Dendritic cell treated with granulocyte-macrophage colony-stimulating factor and Interleukin-4, amounts not matched to agents 40 ng/mL and 50 ng/mL, for 4 days (primary cell): ENCODE results near the gene NSF.
"Not testable (repeated sequence)": the region's sequence is repeated elsewhere in the genome, so short reads cannot be mapped to it uniquely, and the experiment has no call there.

Experiments used
- H3K27ac Mint-ChIP-seq: one replicate; pipeline ENCODE4 v1.8.0; 2022; ENCODE audit warnings: mild to moderate bottlenecking, mixed read lengths
- H3K27me3 Mint-ChIP-seq: one replicate; pipeline ENCODE4 v1.8.0; 2022; ENCODE audit warnings: mild to moderate bottlenecking, mixed read lengths
- H3K36me3 Mint-ChIP-seq: one replicate; pipeline ENCODE4 v1.8.0; 2022; ENCODE audit warnings: low read depth, mixed read lengths
- H3K4me1 Mint-ChIP-seq: one replicate; pipeline ENCODE4 v1.8.0; 2022; ENCODE audit warnings: low read depth, mixed read lengths
- H3K4me3 Mint-ChIP-seq: one replicate; pipeline ENCODE4 v1.8.0; 2022; ENCODE audit warnings: mild to moderate bottlenecking, moderate library complexity, mixed read lengths
- H3K9me3 Mint-ChIP-seq: one replicate; pipeline ENCODE4 v1.8.0; 2022; ENCODE audit warnings: mixed read lengths
- intact Hi-C: fragments of 100-400 bp; cut with micrococcal nuclease; formaldehyde crosslinking; loops from one replicate; pipeline ENCODE4 v1.15.0; 2022

The NSF gene

DNA sequence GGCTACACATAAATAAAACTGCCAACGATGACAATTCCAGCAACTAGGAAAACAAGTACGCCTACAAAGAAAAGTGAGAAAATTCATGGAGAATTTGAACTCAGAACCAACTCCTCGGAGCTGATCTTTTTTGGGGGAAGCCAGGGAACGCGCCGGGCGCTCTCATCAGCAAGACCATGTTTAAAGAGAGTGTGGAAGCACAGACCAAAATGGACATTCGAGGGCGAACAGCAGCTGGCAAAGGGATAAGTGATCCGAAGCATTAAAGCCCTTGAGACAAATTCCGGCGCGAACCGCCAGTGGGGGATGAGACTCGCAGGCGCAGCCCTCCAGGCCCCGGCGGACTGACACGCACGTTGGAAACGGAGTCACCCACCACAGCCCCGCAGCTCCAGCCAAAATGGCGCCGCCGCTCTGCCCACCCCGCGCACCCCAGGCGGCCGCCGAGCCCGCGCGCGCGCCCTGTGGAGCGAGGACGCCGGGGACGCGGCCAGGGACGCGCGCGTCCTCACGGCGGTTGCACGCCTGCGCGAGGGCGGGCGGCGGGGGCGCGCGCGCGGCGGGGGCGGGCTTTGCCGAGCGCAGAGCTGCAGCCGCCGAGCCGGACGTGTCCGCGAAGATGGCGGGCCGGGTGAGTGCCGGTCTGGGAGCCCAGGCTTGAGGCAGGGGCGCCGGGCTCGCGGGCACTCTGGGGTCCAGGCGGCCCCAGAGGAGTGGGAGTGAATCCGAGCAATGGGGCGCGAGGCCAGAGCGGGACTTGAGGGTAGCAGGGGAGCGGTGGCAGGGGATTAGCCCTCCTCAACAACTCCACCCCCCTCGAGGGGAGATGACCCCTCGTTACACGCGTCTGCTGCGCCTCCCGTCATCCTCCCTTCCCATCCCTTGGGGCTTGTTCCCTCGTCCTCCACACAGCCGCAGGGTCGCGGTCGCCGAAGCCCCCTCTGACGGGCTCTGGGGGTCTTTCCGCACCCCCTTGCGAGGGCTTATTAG is at the start of gene NSF:
Gene NSF, plus strand, starts transcription at position 513 of the 990 bp plus-strand sequence. Its CDS starts 107 bp downstream, at position 620.
- H3K27me3 Mint-ChIP-seq, H3K36me3 Mint-ChIP-seq, intact Hi-C loops, H3K4me1 Mint-ChIP-seq, H3K9me3 Mint-ChIP-seq, H3K27ac Mint-ChIP-seq, H3K4me3 Mint-ChIP-seq: not testable (repeated sequence)

DNA sequence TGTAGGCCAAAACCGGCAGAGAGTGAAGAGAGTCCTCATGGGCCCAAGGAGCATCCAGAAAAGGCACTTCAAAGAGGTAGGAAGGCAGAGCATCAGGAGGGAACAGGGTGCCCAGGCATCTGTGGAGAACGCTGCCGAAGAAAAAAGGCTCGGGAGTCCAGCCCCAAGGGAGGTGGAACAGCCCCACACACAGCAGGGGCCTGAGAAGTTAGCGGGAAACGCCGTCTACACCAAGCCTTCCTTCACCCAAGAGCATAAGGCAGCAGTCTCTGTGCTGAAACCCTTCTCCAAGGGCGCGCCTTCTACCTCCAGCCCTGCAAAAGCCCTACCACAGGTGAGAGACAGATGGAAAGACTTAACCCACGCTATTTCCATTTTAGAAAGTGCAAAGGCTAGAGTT is 41.9 kb upstream of the NSF start:
- peaks cover 16% of the 10 kb centered on the region for H3K36me3 Mint-ChIP-seq
- intact Hi-C loops, H3K27me3 Mint-ChIP-seq, H3K9me3 Mint-ChIP-seq, H3K4me3 Mint-ChIP-seq, H3K4me1 Mint-ChIP-seq, H3K27ac Mint-ChIP-seq: not testable (repeated sequence)

DNA sequence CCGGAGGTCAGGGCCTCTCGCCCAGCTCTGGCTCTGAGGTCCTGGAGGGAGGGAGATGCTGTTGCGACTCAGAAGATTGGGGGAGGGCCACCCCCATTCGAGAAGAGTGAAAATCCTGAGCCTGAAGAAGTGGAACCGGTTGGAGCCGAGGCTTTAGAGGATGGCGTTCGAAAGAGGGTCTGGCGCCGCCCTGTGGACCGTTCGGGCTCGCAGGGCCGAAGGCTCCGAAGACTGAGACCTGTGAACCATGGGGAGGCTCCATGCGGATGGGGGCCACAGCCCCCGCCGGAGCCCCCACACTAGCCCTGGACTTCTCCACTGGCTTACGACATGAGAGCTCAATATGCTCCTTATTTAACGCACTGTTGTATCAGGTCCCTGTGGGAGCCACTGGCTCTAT is 31.3 kb upstream of the NSF start:
- H3K27me3 Mint-ChIP-seq, H3K27ac Mint-ChIP-seq, intact Hi-C loops, H3K4me3 Mint-ChIP-seq, H3K9me3 Mint-ChIP-seq, H3K36me3 Mint-ChIP-seq, H3K4me1 Mint-ChIP-seq: not testable (repeated sequence)

DNA sequence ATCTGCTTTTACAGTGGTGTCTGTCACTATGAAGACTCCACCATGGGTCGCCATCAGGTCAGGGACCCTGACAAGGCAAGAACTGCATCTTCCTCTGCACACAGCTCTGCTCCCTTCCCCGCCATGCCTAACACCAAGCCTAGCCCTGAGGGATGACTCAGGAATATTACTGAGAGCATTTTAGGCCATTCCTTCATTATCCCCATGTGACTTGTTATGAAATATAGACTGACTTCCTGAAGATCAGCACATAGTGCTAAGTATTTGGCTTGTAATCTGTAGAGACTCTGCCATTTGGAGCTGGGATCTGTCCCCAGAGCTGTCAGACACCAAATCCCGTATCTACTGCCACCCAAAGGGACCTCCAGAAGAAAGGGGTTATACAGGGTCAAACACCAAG is 30.4 kb upstream of the NSF start:
- H3K4me3 Mint-ChIP-seq, H3K27me3 Mint-ChIP-seq, H3K4me1 Mint-ChIP-seq, H3K36me3 Mint-ChIP-seq, H3K9me3 Mint-ChIP-seq, intact Hi-C loops, H3K27ac Mint-ChIP-seq: not testable (repeated sequence)

DNA sequence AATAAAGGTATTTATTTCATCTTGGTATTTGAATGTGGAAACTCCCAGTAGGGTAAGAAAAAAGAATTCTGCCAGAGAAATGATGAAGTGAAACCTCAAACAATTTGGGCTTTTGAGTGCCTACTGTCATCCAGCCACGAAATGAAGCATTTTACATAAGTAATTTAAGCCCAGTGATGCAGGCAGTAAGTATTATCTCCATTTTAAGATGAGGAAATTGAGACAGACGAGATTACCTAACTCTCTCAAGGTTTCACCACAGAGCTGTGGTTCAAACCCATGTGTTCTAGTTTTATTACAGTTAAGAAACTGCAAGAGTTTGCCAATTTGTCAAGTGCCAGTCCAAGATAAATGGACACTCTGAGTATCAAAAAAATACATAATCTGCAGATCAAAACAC is 24.2 kb upstream of the NSF start:
- H3K4me3 Mint-ChIP-seq, H3K36me3 Mint-ChIP-seq, H3K27me3 Mint-ChIP-seq, H3K4me1 Mint-ChIP-seq, intact Hi-C loops, H3K27ac Mint-ChIP-seq, H3K9me3 Mint-ChIP-seq: not testable (repeated sequence)

DNA sequence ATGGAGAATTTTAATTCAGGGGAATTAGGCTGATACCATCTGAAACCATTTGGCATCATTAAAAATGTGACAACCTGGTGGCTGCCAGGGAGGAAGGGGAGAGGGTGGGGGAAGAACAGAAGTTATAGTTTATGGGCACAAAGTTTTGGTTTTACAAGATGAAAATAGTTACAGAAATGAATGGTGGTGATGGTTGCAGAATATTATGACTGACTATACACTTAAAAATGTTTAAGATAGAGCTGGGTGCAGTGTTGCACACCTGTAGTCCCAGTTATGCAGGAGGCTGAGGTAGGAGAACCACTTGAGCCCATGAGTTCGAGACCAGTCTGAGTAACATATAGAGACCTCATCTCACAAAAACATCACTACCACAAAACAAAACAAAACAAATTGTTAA is 23.5 kb upstream of the NSF start:
- H3K36me3 Mint-ChIP-seq, H3K4me1 Mint-ChIP-seq, intact Hi-C loops, H3K9me3 Mint-ChIP-seq, H3K27me3 Mint-ChIP-seq, H3K27ac Mint-ChIP-seq, H3K4me3 Mint-ChIP-seq: not testable (repeated sequence)

DNA sequence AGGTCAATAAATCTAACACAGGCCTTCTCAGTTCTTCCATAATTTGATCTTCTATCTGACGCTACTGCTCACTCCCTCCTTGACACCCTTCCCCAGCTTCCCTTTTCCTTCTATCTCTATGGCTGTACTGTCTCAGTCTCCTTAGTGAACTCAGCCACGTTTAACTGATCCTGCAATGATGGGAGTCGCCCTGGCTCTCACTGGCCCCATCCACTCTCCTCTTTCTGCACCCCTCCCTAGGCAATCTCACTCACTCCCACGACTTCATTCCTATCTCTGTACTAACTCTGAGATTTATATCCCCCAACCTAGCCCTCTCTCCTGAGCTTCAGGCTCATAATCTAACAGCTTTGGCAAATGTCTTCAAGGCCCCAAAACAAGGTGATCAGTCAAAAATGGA is 18.7 kb upstream of the NSF start:
- H3K4me3 Mint-ChIP-seq, H3K27me3 Mint-ChIP-seq, H3K36me3 Mint-ChIP-seq, intact Hi-C loops, H3K27ac Mint-ChIP-seq, H3K4me1 Mint-ChIP-seq, H3K9me3 Mint-ChIP-seq: not testable (repeated sequence)

DNA sequence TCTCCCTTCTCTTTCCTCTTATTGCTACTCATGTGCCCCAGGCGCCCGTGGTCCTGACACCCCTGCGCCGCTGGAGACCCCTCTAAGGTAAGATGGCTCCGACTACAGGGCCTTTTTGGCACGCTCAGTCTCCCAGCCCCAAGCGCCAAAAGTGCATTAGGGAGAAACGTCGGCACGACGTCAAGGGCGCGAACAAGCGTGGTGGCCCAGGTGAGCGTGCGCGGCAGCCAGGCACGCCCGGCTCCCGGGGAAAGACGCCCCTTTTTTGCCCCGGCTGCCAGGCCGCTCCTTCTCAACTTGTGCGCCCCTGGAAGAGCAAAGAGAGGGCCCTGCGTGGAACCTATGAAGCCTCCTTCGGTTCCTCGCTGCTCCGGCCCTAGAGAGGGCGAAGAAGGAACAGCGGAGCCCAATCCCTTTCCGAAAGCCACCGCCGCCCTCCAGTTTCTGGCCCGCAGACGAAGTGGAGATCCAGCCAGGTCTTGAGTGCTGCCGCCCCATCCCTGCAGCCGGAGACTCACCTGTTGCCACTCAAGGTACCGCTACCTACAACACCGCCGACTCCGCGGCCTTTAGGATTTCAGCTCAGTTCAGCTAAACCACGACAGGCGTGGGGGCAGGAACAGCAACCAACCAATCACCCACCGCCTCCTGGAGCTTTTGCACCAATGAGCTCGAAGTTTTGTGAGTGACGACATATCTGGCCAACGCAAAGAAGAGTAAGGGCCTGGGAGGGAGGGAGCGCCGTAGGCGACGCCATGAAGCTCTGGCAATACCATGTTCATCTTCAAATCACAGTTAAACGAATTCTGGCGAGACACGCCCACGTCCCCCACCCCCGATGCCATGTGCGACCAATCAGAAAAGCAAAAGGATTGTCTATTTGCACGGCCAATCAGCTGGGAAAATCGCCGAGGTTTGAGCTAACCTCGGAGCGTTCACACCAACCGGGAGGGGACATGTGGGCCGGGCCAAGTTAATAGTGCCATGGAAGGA is 11.1 kb upstream of the NSF start, which contains the start of gene ARL17A:
Gene ARL17A, minus strand, starts transcription at position 609 of the 993 bp plus-strand sequence. CDS start 3,369 bp downstream, outside the sequence.
- intact Hi-C loops, H3K4me1 Mint-ChIP-seq, H3K27me3 Mint-ChIP-seq, H3K36me3 Mint-ChIP-seq, H3K9me3 Mint-ChIP-seq, H3K27ac Mint-ChIP-seq: not testable (repeated sequence)
- H3K4me3 Mint-ChIP-seq: peak within 1 kb of the TSS; percentile 39

DNA sequence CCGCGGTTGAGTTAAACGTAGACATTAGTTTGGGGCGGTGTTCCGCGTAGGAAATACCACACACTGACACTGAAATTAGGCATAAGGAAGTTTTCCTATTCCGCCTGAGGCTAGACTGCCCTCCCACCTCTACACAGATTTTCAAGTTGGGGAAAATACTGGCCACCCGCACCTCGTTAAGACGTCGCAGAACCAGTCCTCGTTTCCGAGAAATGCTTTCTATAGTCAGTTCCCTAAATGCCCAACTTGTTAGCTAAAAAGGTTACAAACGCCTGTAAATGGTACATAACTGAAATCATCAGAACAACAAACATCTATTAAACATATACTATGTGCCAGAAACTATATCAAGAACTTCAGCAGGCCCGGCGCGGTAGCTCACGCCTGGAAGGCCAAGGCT is 10.4 kb upstream of the NSF start:
- H3K4me1 Mint-ChIP-seq, H3K27ac Mint-ChIP-seq, H3K4me3 Mint-ChIP-seq, intact Hi-C loops, H3K36me3 Mint-ChIP-seq, H3K9me3 Mint-ChIP-seq, H3K27me3 Mint-ChIP-seq: not testable (repeated sequence)

DNA sequence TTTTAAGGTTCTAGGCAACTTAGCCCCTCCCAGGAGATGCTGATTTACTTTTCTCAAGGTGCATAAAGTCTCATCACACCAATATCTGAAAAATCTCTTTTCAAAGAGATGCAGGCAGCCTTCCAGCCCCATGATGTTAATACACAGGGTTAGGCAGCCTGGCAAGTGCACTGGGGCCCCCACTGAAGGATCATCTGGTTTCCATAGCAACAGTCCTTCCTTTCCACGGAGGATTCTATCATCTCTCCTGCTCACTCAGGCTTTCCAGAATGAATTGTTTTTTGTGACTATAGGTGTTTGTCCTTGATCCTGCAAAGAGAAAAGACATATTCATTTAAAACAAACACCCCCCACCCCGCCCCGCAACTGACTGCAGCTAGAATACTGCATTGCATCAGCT is 5.0 kb upstream of the NSF start:
- H3K27me3 Mint-ChIP-seq, H3K9me3 Mint-ChIP-seq, intact Hi-C loops, H3K4me1 Mint-ChIP-seq, H3K27ac Mint-ChIP-seq, H3K4me3 Mint-ChIP-seq, H3K36me3 Mint-ChIP-seq: not testable (repeated sequence)

DNA sequence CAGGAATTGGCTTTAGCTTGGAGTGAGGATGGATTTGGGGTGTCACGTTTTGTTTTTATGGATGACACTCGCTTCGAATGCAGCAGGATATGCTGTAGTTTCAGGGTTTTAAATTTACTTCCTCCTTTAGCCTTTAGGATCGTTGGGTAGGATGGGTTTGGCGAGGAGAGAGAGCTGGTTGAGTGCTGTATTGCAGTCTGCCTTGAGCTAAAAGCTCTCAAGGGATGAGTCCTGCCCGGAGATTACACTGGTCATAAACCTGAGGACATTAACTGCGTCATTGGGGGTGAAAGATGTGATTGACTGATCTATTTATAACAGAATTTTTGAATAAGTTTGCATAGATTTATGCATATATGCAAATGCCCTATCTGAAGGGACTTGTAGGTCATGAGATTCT is 863 bp downstream of the NSF start:
- H3K36me3 Mint-ChIP-seq: not testable (repeated sequence)

DNA sequence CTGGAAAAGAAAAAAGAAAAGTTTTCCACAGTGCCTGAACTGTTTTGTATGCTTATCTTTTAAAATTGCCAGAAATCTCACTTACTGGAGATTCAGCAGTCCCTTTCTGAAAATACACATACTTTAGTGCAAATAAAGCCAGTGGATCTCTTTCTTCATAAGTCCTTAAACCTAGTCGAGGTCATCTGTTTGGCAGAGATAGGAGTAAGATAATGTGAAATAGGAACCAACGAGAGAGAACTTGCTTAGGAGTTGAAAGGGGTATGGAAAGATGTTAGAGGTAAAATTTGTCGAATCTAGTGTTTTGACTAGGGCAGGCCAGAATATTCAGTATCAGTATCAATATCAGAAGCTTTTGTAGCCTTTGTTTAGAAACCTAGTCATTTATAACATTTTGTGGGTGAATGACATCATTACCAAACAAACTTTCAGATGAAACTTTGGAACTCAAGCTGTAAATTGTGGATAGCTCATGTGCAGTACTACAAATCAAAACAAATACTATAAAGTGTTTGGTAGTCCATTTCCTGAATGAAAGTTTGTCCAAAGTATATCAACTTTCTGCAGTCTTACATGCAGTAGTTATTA is 8.0 kb downstream of the NSF start:
- H3K4me3 Mint-ChIP-seq, H3K36me3 Mint-ChIP-seq, H3K9me3 Mint-ChIP-seq, H3K4me1 Mint-ChIP-seq, intact Hi-C loops, H3K27me3 Mint-ChIP-seq, H3K27ac Mint-ChIP-seq: not testable (repeated sequence)

More for the DNA sequence above, 863 bp downstream of the NSF start:
- intact Hi-C loops, H3K4me1 Mint-ChIP-seq, H3K27ac Mint-ChIP-seq, H3K4me3 Mint-ChIP-seq, H3K9me3 Mint-ChIP-seq, H3K27me3 Mint-ChIP-seq: not testable (repeated sequence)

DNA sequence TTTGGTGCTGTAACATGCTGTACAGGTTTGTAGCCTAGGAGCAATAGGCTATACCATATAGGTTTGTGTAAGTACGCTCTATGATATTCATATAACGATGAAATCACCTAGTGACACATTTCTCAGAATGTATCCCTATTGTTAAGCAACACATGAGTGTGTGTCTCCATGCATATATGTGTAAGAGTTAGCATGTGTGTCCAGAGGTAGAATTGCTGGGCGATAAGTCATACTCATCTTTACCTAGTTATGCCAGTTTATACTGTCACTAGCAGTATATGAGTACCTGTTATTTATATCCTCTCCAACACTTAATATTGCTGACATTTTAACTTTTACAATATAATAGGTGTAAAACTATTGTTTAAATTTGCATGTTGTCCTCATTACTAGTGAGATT is 10.3 kb downstream of the NSF start:
- H3K27ac Mint-ChIP-seq, H3K4me3 Mint-ChIP-seq, H3K27me3 Mint-ChIP-seq, H3K36me3 Mint-ChIP-seq, H3K4me1 Mint-ChIP-seq, H3K9me3 Mint-ChIP-seq, intact Hi-C loops: not testable (repeated sequence)

DNA sequence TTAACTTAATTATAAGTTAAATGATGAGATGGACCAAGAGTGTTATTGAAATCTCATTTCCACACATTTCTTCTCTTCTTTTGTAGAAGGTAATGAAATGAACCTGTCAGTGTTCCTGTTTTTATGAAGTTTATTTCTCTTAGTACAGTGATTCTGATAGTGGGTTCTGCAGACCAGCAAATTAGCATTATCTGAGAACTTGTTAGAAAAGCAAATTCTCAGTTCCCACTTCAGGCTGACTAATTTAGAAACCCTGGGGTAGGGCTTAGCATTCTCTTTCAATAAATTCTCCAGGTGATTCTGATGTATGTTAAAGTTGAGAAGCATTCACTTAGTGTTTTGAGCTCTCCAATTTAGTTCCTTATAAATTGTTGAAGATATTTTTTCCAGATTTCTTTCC is 12.7 kb downstream of the NSF start:
- H3K4me1 Mint-ChIP-seq, H3K36me3 Mint-ChIP-seq, H3K9me3 Mint-ChIP-seq, H3K27ac Mint-ChIP-seq, intact Hi-C loops, H3K27me3 Mint-ChIP-seq, H3K4me3 Mint-ChIP-seq: not testable (repeated sequence)
